HG03520 (cell line): ENCODE results near the gene RHAG.

Source experiments
- ATAC-seq: cut with Tn5 transposase; IDR thresholded peaks from one replicate; pipeline ENCODE4 v1.9.1; 2021; ENCODE audit warnings: mild to moderate bottlenecking, moderate library complexity; ENCODE audit not compliant: unreplicated experiment

RHAG gene

DNA sequence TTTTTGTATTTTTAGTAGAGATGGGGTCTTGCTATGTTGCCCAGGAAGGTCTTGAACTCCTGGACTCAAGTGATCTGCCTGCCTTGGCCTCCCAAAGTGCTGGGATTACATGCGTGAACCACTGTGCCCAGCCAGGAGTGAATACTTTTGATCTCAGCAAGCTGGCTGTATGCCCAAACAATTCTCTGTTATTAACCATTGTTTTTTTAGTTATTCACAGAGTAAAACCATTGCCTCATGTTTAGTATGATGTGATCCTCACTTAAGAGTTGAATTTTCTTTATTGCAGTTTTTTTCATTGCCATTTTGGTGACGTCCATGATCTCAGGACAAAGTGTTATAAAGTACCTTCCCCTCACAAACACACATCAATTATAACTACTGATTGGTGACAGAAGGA lies 71.4 kb downstream of the RHAG start:
- no peak for ATAC-seq

DNA sequence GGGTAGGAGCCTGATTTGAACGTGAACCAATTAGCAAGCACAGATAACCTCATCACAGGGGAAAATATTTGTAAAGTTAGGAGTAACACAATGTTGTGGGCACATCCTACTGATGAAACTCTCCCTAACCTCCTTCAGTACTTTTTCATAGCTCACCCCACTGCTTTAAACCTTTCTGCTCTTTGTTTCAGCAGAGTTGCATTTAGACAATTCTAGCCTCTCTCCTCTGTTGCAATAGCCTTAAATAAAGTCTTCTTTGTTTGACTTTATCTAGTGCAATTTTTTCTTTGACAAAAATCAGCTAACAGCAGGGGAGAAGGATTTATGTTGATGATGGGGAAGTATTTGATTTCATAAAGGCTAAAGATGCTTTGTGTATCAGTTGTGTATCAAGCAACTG lies 72.1 kb downstream of the RHAG start:
- no peak for ATAC-seq

DNA sequence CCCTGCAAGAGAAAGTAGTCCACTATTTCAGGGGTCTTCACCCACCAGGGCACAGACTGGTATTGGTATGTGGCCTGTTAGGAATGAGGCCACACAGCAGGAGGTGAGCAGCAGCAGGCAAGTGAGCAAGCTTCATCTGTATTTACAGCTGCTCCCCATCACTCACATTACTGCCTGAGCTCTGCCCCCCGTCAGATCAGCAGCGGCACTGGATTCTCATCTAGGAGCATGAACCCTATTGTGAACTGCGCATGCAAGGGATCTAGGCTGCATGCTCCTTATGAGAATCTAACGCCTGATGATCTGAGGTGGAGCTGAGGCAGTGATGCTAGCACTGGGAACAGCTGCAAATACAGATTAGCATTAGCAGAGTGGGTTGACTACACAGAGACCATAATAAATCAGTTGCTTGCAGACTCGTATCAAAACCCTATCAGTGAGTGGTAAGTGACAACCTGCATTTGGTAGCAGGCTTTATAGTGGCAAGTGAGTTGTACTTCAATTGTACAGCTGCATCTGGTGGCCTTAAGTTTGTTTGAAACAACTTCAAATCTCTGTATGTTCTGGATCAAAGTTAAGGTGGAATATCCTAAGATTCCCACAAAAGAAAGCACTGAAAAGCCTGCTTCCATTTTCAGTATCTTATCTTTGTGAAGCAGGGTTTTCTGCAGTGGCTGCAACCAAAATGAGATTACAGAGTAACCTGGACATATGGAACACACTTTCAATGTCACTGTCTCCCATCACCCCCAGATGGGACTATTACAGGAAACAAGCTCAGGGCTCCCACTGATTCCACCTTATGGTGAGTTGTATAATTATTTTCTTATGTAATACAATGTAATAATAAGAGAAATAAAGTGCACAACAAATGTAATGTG lies 73.4 kb downstream of the RHAG start:
- ATAC-seq = no peak

DNA sequence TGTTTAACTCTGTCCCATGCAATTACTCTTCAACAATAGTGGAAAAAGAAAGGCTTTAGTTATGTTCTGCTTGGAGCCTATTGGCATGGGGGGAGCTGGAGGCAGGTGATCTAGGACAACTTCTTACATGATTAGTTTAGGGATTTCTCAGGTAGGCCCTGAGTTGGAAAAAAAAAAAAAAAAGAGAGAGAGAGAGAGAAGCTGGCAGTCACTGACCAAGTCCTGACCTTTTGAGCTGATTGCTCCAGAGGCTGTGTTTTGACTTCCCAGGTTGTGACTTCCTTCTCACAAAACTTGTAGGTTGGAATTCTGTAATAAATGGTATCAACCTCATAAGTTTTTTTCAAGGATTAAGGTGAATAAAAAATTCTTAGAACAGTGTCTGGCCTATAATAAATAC lies 78.4 kb downstream of the RHAG start:
- no peak for ATAC-seq

DNA sequence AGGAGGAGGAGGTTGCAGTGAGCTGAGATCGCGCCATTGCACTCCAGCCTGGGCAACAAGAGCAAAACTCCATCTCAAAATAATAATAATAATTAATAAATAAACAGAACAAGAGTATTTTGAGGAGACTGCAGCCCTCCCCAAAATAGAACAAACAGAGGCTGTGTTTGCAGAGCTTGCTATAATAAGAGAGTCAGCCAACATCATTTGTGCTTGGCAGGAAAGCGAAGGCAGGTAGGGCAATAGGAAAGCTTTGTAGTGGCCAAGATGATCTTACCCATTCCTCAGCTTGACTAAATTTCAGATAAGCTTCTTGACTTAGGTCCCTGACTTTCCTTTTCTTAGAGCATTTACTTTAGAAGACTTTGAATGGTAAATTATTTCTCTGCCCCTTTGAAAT lies 79.5 kb downstream of the RHAG start:
- no peak for ATAC-seq

DNA sequence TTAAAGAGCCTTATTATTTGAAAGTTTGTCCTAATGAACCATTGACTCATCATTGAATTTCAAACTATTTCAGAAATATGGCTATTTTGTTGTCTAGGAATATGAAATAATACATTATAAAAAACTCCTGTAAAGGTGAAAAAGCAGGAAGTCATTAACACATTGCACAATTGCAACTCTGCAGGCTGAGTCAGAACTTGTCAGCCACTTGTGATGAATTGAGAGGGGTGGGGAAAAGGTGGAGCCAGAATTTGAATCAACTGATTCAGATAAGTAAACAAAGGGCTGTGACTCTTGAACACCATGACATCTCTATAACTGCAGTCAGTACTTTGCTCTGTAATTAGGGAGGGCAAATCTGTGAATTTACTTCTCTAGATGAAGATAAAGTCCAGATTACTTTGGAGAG lies 80.2 kb downstream of the RHAG start:
- no peak for ATAC-seq

DNA sequence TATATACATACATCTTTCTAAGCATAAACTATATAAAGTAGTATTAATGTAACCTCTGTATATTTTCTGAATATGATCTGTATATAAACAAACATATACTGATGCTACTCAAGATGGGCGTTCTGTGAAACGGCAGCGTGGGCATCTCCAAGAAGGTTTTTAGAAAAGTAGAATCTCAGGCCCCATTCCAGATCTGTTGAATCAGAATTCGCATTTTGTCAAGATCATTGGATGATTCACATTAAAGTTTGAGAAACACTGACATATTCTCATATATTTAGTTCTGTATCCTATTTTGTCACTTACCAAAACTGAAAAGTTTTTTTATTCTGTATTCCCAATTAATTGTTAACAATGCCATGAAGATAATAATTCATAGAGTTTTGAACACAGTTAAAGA lies 80.7 kb downstream of the RHAG start:
- ATAC-seq = no peak
